HG03558 (cell line): ENCODE results near the gene CDCA7.
"Not testable (repeated sequence)": the region's sequence is repeated elsewhere in the genome, so short reads cannot be mapped to it uniquely, and the experiment has no call there.

Experiments used
- ATAC-seq: cut with Tn5 transposase; IDR thresholded peaks from one replicate; pipeline ENCODE4 v1.9.1; 2021; ENCODE audit warnings: moderate number of reproducible peaks; ENCODE audit not compliant: unreplicated experiment; ENCODE audit errors: extremely low read depth

Gene CDCA7

DNA sequence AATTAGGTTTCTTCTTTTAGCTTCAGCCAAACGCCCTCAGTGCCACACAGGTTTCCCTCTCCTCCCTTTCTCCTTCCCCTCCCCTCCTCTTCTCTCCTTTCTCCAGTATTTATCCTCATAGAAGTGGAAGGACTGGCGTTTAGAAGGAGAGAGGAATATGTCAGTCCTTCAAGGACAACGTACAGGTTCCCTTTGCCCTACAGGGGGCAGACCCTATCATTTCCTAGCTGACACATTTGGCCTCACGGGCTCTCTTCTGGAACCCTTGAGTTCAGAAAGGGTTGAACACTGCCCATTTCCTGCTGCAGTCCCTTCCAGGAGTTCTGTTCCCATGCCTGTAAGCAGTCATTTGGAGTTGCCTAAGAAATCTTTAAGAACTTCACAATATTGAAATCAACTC lies 46.1 kb downstream of the CDCA7 start:
- ATAC-seq = no peak

DNA sequence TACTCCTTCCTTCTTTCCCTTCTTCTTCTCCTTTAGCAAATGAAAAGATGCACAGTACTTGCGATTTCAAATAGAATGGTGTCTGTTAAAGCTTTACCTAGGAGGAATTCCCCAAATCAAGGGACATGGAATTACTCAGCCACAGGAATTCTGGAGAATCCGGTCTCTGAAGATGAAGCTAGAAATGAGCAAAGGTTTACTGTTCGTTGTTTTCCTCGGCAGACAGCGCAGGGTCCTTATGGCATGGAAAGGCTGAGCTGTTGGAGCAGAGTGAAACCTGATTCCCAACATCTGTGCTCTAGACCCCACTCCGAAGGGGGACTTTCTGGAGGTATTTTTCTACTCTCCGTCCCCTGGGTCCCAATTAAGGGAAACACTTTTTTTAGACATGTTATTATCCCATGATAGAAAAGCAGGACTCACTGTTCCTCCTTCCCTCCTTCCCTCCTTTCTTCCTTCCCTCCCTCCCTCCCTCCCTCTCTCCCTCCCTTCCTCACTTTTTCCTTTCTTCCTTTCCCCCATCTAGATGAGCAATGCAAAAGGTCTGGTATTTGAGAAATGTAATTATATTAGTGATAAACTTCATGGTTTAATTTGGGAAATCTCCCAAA lies 47.1 kb downstream of the CDCA7 start:
- ATAC-seq = no peak

DNA sequence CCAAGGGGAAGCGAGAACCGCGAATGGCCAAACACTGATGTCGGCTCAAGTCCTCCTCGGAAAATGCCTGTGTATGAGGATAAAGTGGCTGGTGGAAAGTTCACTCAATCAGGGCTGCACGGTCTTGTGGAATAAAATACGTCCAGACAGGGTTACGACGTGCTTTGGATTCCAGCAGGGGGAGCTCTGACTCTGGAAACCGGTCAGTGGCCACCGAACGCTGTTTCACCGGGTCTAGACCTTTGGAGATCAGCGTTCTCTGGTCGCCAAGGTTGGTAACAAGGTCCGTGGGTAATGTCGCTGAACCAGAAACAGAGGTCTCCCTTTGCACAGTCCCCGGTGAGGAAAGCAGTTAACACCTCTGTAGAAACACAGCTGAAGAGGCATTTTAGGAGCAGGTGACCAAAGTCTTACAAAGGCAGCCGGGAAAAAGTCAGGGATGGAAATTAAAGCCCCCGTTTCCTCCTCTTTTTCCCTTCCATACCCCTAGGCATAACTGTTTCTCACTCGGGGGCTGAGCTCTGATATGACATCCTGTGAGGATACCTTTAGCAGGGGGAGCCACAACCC lies 47.8 kb downstream of the CDCA7 start:
- ATAC-seq = no peak

DNA sequence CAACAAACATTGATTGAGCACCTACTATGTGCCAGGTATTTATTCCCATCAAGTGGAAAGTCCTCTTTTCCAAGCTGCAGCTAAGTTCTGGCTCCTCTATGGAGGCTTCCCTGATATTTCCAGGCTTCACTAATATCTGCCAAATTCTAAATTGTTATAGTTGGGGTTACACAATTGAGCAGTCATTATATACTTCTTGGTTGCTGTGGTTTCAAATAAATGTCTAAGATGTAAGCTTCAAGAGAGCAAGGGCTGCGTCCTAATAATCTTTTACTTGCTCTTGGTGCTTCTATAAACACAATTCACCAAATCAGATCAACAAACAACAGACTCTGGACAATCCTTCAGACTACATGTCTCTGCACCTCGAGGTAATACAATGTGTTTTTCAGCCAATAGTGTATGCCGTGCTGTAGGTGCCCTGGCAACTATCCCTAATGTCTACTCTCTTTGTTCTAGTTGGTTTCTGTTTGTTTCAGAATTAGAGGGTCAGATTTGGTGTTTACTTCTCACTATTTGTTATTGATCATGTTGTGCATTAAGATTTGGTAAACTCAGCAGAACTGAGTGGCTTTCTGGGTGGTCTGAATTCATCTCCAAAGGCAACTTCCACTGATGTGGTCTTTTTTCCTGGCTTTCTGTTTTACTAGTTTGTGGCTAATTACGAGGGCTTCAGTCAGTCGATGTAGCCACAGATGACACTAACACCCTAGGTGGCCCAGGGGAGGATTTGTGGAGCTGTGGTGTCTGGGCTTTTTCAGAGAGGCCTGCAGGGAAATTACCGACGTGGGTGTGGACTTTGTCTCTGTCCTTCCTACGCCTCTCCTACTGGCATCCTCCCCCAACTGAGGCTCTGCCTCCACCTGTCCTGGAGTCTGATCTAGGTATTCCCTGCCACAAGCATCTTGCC lies 50.4 kb downstream of the CDCA7 start:
- no peak for ATAC-seq

DNA sequence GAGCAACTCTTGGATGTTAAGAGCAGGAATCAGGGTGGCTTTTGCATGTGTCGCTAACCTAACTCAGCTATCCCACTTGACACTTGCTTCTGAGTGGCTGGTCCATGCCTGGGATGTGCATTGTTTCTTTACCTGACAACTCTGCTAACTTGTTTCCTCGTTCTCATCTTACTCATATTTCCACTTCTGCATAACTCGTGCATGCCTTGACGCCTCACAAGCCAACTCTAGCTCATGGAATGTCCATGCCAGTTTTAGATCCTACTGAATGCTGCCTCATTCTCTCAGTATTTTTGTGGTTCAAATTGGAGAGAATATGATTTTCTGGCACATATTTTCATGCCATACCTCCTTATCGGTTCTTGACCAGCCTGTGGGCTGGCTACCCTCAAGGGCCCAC lies 52.5 kb downstream of the CDCA7 start:
- no peak for ATAC-seq

DNA sequence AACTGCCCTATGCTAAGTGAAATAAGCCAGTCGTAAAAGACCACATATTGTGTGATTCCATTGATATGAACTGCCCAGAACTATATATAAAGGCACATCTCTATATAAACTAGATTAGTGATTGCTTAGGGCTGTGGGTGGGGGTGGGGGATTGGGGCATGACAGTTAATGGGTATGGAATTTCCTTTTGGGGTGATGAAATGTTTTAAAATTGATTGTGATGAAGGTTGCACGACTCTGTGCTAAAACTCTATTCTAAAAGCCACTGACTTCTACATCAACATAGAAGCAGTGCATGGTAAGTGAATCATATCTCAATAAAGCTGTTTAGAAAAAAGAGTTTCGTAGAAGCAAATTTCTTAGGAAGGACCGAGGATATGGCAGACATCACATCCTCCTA lies 53.0 kb downstream of the CDCA7 start:
- no peak for ATAC-seq

DNA sequence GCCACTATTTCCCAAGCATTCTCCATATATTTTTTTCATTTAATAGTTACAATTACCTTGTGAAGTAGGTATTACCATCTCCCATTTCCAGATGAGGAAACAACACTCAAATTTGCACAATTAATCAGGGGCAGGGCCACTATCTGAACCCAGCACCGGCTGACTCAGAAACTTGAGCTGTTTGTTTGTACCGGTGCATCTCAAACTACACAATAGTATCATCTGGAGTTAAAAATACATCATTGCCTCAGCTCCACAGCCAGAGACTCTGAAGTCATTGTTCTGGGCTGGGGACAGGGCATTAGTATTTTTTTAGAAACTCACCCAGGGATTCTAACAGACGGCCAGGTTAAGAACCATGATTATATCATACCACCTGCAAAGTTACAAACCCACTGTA lies 55.9 kb downstream of the CDCA7 start:
- ATAC-seq = no peak

DNA sequence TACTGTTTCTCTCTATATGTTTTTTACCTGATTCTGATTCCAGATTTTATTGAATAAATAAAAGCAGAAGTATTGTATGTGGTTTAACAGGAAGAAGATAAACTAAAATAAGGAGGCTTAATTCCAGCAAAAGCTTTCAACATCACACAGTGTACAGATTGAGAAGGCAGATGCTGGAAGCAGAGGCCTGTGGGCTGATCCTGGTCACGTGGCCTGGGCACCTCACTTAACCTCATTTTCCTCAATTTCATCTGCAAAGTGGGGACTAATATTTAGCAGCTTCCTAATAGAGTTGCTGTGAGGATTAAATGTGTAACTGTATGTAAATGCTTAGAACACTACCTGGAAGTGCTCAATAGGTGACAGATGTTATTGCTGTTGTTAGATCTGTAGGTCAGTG lies 58.0 kb downstream of the CDCA7 start:
- ATAC-seq = no peak

DNA sequence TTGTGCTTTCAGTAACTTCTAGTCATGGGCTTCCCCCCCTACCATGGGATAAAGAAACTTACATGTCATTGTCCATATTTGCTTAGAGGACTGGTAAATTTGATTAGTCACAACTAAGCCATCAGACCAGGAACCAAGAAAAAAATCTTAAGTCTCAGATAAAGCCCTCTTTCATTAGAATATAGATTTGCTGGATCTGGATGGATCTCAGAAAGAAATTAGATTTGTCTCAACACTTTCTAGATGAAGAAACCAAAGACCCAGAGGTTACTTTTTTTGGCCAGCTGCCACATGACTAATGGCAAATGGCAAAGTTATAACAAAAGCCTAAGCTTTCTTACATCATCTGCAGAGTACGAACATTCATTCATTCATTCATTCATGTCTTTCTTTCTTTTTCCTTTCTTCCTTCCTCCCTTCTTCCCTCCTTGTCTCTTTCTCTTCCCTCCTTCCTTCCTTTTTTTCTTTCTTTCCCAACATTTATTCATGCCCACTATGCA lies 60.2 kb downstream of the CDCA7 start:
- ATAC-seq = no peak

DNA sequence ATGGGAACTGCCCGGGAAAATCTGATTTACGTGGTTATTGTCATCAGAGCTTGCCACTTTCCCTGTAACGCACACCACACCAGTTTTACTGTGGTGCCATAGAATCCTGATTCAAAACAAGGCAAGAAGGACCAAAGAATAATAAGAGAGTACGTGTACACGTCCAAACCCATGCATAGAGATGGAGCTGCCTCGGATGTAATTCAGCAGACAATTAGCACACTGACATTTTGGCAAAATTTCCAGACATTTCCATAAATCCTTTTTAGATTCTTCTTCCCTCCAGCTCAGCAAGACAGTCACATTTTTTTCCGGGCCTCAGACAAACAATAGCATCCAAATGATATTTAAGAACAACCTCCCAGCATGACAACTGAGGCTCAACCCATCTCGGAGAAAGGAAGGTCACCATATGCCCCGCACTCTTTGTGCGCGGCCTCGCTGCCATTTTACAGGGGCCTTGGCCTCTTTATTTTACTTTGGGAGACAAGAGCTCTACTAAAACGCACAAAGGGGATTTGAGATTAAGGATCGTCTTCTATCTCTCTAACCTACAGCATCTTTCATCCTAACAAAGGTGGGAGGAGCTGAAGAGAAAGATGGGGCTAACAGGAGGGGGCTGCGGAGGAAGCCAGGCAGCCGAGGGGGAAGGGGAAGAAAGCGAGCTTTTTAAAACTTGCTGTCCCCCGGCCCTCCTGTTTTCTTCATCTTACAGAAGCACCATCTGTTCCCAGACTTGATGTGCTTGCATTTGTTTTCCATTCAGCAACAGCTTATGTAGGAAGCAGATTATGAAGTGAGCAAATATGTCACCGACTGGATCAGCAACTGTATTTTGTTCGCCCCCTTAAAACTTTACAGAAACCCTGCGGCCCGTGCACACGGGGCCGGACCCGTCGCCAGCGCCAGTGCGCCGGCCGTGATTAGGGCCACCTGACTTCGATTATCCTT lies 61.0 kb downstream of the CDCA7 start:
- no peak for ATAC-seq

DNA sequence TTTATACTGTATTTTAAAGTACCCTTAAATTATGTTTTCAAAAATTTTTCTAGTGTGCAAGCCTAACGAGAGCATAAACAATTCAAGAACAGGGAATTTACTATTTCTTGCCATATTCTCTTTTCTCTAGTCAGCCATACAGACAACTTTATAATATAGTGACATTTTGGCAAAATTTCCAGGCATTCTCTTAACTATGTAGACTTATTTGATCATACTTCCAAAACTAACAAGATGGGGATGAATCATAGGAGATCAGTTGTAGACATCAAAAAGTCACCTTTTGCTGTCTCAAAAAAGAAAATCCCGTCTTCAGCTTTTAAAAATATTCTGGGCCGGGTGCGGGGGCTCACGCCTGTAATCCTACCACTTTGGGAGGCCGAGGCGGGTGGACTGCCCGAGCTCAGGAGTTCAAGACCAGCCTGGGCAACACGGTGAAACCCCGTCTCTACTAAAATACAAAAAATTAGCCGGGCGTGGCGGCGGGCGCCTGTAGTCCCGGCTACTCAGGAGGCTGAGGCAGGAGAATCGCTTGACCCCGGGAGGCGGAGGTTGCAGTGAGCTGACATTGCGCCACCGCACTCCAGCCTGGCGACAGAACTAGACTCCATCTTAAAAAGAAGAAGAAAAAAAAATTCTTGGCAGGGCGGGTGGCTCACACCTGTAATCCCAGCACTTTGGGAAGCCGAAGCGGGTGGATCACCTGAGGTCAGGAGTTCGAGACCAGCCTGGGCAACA lies 61.9 kb downstream of the CDCA7 start:
- ATAC-seq = not testable (repeated sequence)

DNA sequence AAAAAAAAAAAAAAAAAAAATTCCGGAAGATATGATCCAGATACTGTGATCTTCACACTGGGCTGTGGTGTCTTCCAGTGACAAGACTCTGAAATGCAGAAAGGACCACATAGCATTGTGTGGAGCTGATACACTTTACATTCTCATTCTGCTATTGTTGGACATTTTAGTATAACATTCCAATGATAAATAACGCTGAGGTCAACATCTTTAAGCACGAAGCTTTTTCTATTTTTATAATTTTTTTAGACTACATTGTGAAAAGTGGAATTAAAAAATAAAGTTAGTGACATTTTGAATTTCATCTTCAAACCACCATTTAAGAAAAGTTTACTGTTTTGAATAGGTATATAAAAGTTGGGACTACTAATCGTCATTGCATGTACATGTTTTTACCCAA lies 62.7 kb downstream of the CDCA7 start:
- ATAC-seq = no peak

DNA sequence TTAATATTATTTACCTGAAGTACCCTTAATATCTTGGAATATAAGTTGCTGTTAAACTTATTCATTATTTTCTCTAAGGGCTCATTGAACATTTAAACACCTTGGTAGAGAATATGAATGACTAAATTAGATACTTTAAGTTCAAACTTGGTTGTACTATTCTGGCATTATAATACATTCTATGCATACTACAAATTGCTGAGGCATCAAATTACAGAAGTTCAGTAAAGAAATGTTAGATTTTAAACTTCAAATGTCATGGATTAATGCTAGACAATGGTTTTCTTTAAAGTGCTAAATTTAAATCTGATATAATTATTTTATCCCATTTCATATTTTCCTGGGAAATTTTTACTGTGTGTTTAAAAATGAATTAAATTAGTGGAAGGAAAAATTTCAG lies 63.1 kb downstream of the CDCA7 start:
- no peak for ATAC-seq
